GM06990 (cell line): ENCODE results near the gene CALY.

Source experiments
- DNase-seq: peaks from one replicate; pipeline ENCODE4 v3.0.0-alpha.2; 2011; ENCODE audit not compliant: insufficient read length; ENCODE audit errors: extremely low read depth
- H3K27me3 ChIP-seq: replicated peaks from 2 replicates; pipeline ENCODE4 v1.6.0; 2011; ENCODE audit warnings: low read length; ENCODE audit not compliant: control insufficient read depth, insufficient read depth
- H3K36me3 ChIP-seq: 2 replicates; pipeline ENCODE4 v1.5.1; 2011; ENCODE audit warnings: low read length; ENCODE audit not compliant: control insufficient read depth, insufficient read depth
- H3K4me3 ChIP-seq: replicated peaks from 2 replicates; pipeline ENCODE4 v1.5.1; 2011; ENCODE audit warnings: low read depth, mild to moderate bottlenecking, control low read depth, low read length
- CTCF ChIP-seq: IDR thresholded peaks from 2 replicates; pipeline ENCODE4 v1.5.1; 2011; ENCODE audit warnings: low read length, control low read depth, mild to moderate bottlenecking, inconsistent platforms; ENCODE audit not compliant: insufficient read depth, poor library complexity, severe bottlenecking

Gene CALY

GRCh38 chr10:133318494-133319127, 18.1 kb downstream of the CALY start:
- no peaks in the 10 kb centered on the region for H3K36me3 ChIP-seq
- TF ChIP-seq CTCF = peak; percentile 68
- peak; percentile 56 for DNase-seq
- no peaks in the 10 kb centered on the region for H3K27me3 ChIP-seq
- H3K4me3 ChIP-seq = peak overlapping the region; percentile 34

GRCh38 chr10:133316732-133317131, 20.0 kb downstream of the CALY start:
- Histone ChIP-seq H3K27me3 (no peaks in the 10 kb centered on the region), H3K4me3 (no peak overlapping the region), H3K36me3 (peaks cover 2% of the 10 kb centered on the region)
- no peak for TF ChIP-seq CTCF
- no peak for DNase-seq

GRCh38 chr10:133316266-133316665, 20.4 kb downstream of the CALY start:
- TF ChIP-seq CTCF = no peak
- Histone ChIP-seq H3K27me3 (no peaks in the 10 kb centered on the region), H3K4me3 (no peak overlapping the region), H3K36me3 (peaks cover 2% of the 10 kb centered on the region)
- DNase-seq = no peak

- DNase-seq = no peak
- Histone ChIP-seq H3K36me3 (peaks cover 2% of the 10 kb centered on the region), H3K27me3 (no peaks in the 10 kb centered on the region), H3K4me3 (no peak overlapping the region)
- no peak for TF ChIP-seq CTCF
Observed at GRCh38 chr10:133315847-133316246, 20.8 kb downstream of the CALY start.

GRCh38 chr10:133314911-133315310, 21.8 kb downstream of the CALY start:
- Histone ChIP-seq H3K36me3 (peaks cover 9% of the 10 kb centered on the region), H3K4me3 (no peak overlapping the region), H3K27me3 (no peaks in the 10 kb centered on the region)
- no peak for TF ChIP-seq CTCF
- no peak for DNase-seq

GRCh38 chr10:133313192-133313591, 23.5 kb downstream of the CALY start:
- no peak for TF ChIP-seq CTCF
- H3K4me3 ChIP-seq = no peak overlapping the region
- H3K27me3 ChIP-seq = no peaks in the 10 kb centered on the region
- DNase-seq = no peak
- peaks cover 12% of the 10 kb centered on the region for H3K36me3 ChIP-seq
